Left kidney (tissue), 2 donors: ENCODE measurements around the gene WIPI1. TPM values are rescaled to one million over a fixed set of nuclear protein-coding genes. Genes with fewer than 3 reads are reported as not detected.
"Not testable (repeated sequence)": the region's sequence is repeated elsewhere in the genome, so short reads cannot be mapped to it uniquely, and the experiment has no call there.

Source experiments
- DNase-seq: peaks from one replicate; pipeline ENCODE4 v3.0.0-alpha.2; 2013
- polyA plus RNA-seq: library from polyadenylated mRNA; unstranded; fragments of 120-200 nt; gene quantifications from one replicate; pipeline ENCODE4 v1.2.1, GENCODE V29; 2013; ENCODE audit not compliant: insufficient read length

WIPI1 gene
- polyA plus RNA-seq, 1 donor, result 31.9 TPM

DNA sequence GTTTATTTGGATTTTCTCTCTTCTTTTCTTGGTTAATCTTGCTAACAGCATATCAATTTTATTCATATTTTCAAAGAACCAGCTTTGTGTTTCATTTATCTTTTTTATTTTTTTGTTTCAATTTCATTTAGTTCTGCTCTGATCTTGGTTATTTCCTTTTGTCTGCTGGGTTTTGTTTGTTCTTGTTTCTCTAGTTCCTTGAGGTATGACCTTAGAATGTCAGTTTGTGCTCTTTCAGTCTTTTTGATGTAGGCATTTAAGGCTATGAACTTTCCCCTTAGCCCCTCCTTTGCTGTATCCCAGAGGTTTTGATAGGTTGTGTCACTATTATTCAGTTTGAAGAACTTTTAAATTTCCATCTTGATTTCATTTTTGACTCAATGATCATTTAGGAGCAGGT is 42.4 kb downstream of the WIPI1 start:
- not testable (repeated sequence) for DNase-seq

DNA sequence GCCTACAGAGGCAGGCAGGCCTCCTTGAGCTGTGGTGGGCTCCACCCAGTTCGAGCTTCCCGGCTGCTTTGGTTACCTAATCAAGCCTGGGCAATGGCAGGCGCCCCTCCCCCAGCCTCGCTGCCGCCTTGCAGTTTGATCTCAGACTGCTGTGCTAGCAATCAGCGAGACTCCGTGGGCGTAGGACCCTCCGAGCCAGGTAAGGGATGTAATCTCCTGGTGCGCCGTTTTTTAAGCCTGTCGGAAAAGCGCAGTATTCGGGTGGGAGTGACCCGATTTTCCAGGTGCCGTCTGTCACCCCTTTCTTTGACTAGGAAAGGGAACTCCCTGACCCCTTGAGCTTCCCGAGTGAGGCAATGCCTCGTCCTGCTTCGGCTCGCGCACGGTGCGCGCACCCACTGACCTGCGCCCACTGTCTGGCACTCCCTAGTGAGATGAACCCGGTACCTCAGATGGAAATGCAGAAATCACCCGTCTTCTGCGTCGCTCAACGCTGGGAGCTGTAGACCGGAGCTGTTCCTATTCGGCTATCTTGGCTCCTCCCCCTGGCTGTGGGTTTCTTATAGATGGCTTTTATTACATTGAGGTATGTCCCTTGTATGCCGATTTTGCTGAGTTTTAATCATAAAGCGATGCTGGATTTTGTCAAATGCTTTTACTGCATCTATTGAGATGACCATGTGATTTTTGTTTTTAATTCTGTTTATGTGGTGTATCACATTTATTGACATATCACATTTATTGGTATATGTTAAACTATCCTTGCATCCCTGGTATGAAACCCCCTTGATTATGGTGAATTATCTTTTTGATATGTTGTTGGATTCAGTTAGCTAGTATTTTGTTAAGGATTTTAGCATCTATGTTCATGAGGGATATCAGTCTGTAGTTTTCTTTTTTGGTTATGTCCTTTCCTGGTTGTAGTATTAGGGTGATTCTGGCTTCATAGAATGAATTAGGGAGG is 43.4 kb downstream of the WIPI1 start:
- DNase-seq, result not testable (repeated sequence)

DNA sequence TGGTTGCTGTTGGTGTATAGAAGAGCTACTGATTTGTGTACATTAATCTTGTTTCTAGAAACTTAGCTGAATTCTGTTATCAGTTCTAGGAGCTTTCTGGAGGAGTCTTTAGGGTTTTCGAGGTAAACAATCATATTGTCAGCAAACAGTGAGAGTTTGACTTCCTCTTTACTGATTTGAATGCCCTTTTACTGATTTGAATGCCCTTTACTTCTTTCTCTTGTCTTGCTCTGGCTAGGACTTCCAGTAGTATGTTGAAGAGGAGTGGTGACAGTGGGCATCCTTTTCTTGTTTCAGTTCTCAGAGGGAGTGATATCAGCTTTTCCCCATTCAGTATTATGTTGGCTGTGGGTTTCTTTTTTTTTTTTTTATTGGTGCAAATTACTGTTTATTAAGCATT is 49.6 kb downstream of the WIPI1 start:
- not testable (repeated sequence) for DNase-seq

DNA sequence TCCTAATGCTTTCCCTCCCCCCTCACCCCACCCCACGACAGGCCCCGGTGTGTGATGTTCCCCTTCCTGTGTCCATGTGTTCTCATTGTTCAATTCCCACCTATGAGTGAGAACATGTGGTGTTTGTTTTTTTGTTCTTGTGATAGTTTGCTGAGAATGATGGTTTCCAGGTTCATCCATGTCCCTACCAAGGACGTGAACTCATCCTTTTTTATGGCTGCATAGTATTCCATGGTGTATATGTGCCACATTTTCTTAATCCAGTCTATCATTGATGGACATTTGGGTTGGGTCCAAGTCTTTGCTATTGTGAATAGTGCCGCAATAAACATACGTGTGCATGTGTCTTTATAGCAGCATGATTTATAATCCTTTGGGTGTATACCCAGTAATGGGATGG is 53.5 kb downstream of the WIPI1 start:
- DNase-seq, result not testable (repeated sequence)

DNA sequence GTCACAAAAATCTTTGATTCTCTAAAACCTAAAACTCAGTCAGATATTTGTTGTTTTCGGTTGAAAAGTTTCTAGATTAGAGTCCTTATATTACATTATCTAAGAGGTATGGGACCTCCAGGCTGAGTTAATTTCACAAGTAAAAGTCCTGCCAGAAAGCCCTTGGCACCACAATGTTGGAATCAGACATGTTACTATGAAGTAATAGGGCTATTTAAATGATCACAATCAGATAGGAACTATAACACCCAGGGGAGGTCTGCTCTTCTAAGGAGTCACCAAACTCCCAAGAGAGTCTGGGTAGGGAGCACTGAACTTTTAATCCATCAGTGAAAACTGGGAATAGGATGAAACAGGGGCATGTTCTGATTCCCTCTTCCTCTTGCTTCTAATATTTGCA is 54.2 kb downstream of the WIPI1 start:
- no peak for DNase-seq

DNA sequence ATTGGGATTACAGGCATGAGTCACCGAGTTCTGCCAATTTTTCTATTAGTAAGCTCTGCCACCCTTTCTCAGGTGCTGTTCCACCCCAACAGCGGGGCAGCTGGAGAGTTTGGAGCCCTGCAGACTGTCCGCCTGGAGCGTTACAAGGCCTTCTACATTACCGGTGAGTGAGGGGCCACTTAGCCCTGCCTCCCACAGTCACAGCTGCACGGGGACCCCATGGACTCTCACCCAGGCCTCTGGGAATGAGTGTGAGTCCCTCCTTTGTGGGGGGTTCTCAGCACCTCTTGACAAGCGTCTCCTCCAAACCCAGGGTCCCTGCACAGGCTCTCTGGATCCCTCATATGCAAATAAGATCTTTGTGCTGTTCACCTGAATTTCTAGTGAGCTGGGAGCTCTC is 56.0 kb downstream of the WIPI1 start:
- no peak for DNase-seq

DNA sequence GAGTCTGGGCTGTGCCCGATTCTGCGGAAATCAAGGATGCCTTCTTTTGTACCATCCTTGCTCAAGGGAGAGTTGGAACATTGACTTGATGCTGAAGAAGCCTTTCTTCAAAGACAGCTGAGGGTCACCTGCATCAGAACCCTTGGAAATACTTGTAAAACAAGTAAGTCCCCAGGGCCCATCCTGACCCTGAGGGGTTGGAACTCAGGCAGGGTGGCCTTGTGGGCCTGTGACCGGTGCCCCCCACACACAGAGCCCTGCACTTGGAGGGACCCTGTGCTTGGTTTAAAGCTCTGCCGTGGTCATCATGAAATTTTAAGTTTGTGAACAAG is 56.9 kb downstream of the WIPI1 start:
- no peak for DNase-seq

DNA sequence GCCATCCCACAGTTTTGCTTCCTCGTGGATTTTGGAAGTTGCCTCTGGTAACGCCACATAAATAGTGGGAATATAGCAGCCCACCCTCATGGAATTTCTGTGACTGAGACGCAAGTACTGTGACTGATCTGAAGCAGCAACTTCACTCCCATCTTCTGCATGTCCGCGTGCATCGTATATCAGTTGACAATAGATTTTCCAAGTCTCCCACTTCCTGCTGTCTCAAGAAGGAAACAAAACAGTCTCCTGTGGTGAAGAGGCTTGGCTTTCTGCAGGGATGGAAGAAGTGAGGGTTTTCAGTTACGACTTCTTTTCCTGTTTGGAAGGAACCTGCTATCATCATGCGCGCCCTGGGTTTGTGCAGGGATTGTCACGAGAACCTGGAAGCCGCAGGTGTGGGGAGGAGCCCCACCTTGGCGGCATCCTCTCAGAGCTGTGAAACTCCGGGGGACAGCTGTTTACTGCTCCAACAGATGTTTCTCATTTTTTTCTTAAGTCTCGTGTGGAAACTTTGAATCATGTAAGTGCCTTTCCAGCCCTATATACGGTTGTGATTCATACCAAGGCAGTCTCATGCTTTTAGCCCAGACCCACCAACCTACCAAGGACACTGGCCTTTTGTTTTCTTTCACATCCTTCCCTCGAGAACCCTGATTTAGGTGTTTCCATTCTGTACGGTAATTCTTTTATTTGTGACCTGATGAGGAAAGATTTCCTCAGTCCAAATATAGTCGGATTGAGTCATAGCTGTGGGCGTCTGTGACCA is 57.5 kb downstream of the WIPI1 start:
- DNase-seq, result no peak

DNA sequence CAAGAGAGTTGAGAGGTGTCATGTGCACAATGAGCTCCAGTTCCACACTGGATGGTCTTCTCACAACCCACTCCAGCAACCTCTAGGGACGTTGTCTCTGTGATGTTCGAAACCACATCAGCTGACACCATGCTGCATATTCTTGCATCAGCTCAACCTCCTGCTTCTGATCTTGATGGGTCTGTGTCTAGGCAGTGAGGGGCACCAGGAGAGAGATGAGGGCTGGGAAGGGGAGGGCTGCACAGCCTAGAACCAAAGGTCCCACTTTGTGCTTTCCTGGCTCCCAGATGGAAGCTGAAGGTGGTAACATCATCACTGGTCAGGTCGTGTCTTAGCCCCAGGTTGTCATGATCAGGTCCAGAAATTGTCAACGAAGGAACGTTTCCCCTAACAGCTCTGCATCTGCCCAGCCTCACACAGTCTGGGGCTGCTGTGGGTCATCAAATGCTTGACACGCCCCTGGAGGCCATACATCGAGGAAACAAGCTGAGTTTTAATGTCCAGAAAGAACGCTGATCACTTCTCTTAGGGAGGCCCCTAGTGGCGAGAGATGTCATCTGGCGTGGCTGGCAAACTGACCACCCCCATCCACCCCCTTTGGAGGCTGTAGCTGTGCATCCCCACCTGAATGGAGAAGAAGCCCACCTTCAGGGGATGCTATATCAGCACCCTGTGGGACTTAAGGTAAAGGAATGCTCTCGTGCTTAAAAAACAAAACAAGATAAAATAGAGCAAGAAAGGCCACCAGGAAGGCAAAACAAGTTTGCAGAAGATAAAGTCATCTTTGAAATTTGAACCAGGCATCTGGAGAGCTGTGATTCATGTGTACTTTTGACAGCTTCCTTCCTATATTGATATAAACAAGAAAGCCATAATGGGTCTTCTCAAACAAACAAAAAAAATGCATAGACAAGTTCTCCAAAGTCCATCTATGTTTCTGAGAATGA is 58.3 kb downstream of the WIPI1 start:
- peak; percentile 69 for DNase-seq

DNA sequence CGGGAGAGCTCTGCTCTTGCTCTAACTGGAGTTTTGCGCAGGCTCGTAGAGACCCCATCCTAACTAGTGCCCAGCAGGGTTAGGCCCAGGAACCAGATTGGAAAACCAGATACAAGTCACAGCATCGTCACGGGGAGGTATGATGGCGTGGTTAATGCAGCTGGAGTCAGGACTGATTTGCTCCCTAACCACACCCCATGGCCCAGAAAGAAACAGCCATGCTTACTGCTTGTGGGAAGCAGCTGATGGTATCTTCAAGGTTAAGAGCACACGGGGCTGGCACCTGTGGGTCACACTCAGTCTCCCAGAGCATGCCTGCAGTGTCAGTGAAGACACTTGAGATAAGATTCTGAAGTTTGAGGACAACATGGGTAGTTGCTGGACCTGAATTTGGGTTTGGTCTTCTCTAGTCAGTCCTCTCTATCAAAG is 60.2 kb downstream of the WIPI1 start:
- no peak for DNase-seq

DNA sequence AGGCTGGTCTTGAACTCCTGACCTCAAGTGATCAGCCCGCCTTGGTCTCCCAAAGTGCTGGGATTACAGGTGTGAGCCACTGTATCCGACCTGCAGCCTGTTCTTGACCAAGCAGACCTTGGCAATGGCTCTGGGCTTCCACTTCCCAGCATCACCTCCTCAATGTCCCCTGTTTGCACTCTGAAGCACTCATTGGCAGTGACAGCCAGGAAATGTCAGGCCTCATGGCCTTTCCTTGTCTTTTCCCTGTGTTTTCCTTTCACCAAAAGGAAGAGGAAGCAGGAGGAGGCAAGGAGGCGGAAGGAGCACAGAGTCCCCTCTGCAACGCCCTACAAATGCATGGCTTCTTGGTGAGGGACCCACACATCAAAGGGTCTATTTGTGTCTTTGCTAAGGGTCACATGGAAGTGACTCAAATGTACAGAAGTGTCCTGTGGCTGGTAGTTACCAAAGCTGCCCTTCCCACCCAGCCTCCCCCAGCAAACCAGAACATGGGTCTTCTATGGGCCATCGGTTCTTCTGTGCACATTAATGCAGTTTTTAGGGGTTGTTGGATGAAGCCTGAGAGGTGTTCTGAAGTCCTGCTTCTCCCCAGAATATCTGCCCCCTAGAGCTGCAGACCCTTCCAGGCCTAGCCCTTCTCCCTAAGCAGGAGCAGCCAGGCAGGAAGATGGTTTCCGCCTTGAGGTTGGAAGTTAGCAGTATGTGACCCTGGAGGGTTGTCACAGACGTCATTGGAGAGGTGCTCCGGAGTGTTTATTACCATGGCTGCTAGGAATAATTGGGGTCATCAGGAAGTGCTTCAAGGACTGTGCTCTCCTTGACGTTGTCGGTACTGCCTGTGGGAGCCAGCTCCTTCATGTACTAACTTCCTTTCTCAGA is 60.8 kb downstream of the WIPI1 start:
- DNase-seq, result no peak

DNA sequence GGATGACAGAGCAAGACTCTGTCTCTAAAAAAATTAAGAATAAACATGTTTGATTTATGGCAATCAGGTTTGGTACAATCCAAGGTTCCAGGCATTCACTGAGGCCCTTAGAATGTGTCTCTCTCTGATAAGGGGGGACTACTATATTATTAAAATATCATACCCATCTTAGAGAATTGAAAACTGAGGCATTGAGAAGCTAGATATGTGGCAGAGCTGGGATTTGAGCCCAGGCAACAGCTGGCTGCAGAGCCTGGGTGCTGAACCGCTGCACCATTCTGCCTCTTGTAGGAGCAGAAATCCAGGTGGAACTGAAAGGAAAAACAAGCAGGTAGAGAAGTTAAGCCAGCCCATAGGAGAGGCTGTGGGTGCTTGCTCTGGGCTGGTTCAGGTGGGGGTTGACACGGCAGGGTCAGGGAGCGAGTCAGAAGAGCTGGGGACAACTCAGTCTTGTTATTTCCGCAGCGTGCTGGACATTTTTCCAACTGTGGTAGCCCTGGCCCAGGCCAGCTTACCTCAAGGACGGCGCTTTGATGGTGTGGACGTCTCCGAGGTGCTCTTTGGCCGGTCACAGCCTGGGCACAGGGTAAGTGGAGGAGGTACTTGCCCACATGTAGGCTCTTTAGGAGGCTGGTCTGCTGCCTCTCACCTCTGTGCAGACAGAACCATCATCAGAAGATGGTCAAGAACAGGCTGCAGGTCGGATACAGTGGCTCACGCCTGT is 62.5 kb downstream of the WIPI1 start:
- DNase-seq, result no peak

DNA sequence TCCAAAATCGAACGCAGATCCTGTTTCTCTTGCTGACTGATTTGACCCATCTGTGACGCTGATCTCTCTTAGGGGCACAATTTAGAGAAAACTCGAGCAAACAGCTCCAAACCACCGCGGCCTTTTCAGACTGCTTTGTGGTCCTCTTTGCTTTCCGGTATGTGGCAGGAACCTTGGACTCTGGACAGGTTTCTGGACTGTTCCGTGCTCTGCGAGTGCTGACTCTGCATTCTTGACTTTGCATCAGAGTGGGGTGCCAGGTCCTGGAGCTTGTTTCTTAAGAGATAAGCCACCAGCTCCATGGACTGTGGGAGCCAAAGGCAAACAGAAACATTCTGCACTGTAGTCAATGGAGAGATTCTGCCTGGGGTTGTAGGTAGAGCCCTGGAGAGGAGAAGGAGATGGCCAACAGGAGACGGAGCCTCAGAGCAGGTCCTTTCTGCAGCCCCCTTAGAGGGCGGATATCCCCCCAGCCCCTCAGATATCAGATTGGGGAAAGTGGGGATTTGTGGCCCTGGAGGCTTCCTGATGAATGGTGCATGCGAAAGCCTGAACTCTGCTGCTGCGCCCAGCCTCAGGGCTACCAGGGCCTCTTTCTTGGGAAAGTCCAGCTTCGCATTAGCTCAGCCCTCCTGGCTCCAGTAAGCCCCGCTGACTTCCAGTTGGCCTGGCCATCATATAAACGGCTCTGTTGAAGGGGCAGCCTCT is 65.6 kb downstream of the WIPI1 start:
- no peak for DNase-seq

DNA sequence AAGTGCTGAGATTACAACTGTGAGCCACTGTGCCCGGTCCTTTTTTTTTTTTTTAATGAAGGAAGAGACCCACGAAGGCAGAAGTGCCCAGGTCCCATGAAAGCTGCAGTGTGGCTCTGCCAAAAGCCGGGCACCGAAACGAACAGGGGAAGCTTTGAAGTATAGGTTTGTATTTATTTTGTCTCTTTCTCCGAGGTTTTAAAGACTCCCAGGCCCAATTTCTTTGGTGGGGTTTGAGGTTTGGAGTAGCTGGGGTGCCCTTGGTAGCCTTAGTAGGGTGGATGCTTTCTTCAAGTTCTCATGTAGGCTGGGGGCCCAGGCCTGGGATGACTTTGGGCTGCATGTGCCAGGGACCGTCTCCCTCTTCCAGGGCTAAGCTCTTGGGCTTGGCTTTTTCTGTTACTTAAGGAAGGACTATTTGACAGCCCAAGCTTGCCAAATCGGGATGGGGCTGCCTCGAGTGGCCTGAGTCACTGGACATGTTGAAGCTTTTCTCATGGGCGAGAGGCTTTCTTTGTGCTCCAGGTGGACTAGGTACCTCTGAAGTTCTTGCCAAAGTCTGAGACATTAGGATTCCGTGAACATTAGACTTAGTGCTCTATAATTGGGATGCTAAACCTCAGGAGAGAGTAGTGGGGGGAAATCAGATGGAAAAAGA is 66.3 kb downstream of the WIPI1 start:
- DNase-seq, result no peak

DNA sequence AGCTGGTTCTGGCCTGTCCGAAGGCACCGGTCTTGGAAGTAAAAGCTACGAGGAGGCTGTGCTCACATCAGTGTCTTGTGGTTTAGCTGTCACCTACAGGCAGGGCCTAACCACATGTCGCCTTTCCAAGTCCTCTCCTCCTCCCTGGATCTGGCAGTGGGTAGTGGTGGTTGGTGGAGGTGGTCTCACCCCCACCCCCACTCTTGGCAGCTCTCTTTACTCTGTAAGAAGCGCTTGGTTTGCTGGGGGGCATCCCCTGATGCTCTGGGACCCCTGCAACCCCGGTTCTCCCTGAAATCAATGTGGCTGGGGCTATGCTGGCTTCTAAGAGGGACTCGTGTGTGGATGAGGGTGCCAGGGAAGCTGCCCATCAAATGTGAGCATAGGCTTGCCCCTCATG is 68.3 kb downstream of the WIPI1 start:
- DNase-seq, result no peak

DNA sequence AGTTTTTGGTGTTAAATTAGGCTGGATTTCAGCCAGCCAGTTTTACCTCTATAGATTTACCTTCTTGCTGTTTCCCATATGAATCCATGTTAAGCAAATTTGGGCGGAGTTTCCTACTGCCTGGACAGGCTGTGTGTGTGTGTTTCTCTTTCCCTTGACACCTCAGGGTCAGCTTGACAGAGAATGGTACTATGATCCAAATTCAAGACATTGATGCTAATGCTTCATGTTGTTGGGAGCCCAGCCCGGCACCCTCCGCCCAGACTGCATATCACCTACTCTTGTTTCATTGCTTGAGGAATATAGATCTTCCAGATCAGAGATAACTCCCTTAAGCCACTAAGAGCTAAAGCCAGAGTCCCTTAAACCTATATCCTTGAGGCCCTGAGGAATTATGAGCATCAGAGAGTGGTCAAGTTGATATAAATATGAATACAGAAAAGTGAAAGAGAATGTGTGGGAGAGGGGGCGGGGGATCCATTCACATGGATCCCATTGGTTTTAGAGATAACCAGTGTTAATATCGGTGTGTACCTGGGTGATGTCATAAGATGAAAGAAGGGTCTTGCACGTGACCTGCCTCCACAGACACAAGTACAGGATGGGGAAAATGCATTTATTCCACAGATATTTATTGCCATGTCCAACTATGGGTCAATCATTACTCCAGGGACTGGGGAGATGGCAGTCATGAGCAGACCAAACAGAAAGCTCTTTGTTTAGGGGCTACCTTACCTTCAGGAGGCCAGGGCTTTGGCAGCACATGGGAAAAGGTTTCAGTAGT is 69.7 kb downstream of the WIPI1 start:
- no peak for DNase-seq

DNA sequence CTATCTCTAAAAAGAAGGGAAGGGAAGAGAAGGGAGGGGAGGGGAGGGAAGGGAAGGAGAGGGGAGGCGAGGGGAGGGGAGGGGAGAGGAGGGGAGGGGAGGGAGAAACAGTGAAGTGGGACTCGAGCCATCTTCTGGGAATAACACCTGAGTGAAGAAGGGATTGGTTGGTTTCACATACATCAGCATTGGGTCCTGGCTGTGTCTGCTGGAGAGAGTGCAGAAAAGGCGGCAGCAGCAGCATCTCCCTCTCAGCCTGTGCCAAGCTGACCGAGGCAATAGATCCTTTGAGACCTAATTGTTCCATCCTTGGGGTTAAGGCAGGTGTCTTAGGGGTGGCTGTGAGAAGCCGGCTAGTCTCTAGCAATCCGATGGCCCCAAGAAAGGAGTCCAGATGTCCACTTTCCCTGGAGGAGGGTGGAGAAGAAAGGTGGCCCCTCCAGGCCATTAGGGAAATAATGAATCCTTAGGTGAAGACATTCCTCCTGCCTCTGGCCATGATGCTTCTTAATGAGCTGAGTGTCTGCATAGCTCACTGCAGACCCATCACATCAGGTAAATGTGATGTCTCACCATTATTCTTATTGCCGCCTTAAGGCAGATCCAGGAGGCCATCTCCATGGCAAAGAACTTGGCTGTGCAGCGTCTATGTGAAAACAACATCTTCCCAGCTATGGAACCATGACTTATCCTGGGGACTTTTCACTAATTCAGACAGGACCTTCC is 71.6 kb downstream of the WIPI1 start:
- no peak for DNase-seq

DNA sequence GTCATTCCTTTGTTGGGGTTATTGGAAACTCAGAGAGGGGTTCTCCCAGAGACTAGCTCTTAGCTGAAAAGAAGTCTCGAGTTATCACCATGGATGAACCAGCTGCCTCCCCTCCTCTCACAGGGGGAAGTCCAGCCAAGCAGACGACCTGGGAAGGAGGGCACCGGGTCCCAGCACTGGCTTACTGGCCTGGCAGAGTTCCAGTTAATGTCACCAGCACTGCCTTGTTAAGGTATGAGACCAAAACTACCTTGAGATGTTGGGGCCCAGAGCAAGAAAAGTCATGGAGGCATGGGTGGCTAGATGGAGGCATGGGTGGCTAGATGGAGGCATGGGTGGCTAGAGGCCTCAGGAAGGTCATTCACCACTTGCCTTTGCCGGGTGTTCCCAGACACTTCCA is 72.4 kb downstream of the WIPI1 start:
- no peak for DNase-seq
